ENCODE results near the gene HTRA2.

Gene HTRA2

DNA sequence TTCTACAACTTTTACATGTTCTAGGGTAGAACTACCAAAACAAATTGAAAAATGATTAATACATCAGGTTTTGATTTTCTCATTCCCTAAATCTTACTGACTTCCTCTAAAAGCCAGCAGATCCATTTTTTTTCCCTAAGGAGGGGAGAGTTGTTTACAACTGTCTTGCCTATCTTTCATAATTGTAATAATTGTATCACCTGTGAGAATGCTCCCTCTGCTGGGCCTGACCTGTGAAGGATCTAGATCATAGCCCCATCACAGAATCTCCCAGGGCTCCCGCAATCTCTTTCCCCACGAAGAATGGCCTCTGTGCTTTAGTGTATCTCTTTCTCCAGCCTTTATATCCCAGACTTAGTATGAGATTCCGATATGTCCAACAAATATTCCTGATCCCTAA lies 14.9 kb downstream of the HTRA2 start:
- WGBS, 2 donors (ENCODE audit: extremely low coverage in 2 of 2, insufficient read length in 2 of 2, insufficient replicate concordance in 1 of 2) = no CpG with 5 or more reads among the region's 3 CpGs
- peaks cover 0 to 18% of the 10 kb centered on the region in 2 donors for H3K36me3 ChIP-seq (replicated peaks in 1 of 2; ENCODE audit: control insufficient read depth in 2 of 2, insufficient read depth in 2 of 2, low read length in 2 of 2)

DNA sequence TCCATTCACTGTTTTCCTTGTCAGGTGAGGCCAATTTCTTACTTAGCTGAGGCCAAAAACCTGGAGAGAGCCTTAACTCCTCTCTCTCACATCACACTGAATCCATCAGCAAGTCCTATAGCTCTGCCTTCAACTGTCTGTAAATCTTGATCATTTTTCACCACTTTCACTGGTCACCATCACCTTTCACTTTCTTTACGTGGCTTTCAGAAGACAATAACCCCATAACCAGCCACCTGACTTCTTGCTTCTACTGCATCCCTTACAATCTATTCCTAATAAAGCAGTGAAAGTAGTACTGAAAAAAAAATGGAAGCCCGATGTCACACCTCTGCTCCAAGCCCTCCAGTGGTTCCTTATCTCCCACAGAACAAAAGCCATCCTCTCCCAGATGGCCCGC lies 16.3 kb downstream of the HTRA2 start:
- no peak overlapping the region for H4K8ac ChIP-seq (ENCODE audit: low read depth, low read length)
- H3K14ac ChIP-seq (ENCODE audit: low read length) = no peak overlapping the region
- no CpG with 5 or more reads among the region's 3 CpGs for WGBS, 2 donors (ENCODE audit: extremely low coverage in 2 of 2, insufficient read length in 2 of 2, insufficient replicate concordance in 1 of 2)
- no peak overlapping the region for H4K91ac ChIP-seq (ENCODE audit: low read depth, low read length, poor library complexity)
- DNase-seq (ENCODE audit: low spot score) = no peak
- H3K23ac ChIP-seq (ENCODE audit: low read depth, low read length, poor library complexity) = no peak overlapping the region
- H2BK12ac ChIP-seq (ENCODE audit: low read length) = no peak overlapping the region
- H3K9ac ChIP-seq (ENCODE audit: low read depth, low read length, poor library complexity) = no peak overlapping the region
- peaks cover 4 to 24% of the 10 kb centered on the region in 2 donors for H3K36me3 ChIP-seq (replicated peaks in 1 of 2; ENCODE audit: control insufficient read depth in 2 of 2, insufficient read depth in 2 of 2, low read length in 2 of 2)
- peaks cover 0 to 12% of the 10 kb centered on the region in 2 donors for H3K4me1 ChIP-seq (ENCODE audit: control insufficient read depth in 2 of 2, insufficient read depth in 1 of 2, low read depth in 1 of 2, low read length in 2 of 2)
- H3K27me3 ChIP-seq (ENCODE audit: control insufficient read depth in 3 of 3, insufficient read depth in 3 of 3, low read depth in 1 of 3, low read length in 3 of 3) = peaks cover 0 to 32% (median 0%) of the 10 kb centered on the region in 3 experiments
- H3K27ac ChIP-seq (replicated peaks; ENCODE audit: low read length) = no peak overlapping the region
- no peak overlapping the region for H3K4me3 ChIP-seq (ENCODE audit: low read length in 2 of 2)
- no peak overlapping the region for H2BK120ac ChIP-seq (ENCODE audit: low read depth, low read length)
- no peak overlapping the region for H2BK5ac ChIP-seq (ENCODE audit: low read length)
- no peak overlapping the region for H3K4ac ChIP-seq (ENCODE audit: low read length)
- H2AFZ ChIP-seq (ENCODE audit: low read length) = no peak overlapping the region
- H3K4me2 ChIP-seq (ENCODE audit: insufficient read depth, low read length, poor library complexity, severe bottlenecking) = no peak overlapping the region
- H2BK15ac ChIP-seq (ENCODE audit: low read length) = no peak overlapping the region
- H3K18ac ChIP-seq (ENCODE audit: low read length) = no peak overlapping the region
- no peaks in the 10 kb centered on the region for H3K79me1 ChIP-seq (ENCODE audit: low read depth, low read length)
- no peaks in the 10 kb centered on the region for H3K9me3 ChIP-seq (replicated peaks in 1 of 2; ENCODE audit: control insufficient read depth in 2 of 2, insufficient read depth in 1 of 2, low read depth in 1 of 2, low read length in 2 of 2)
- no peak overlapping the region for H2AK5ac ChIP-seq (ENCODE audit: low read depth, low read length)

More for the DNA sequence above, 14.9 kb downstream of the HTRA2 start:
- Histone ChIP-seq H3K4ac (ENCODE audit: low read length) (no peak overlapping the region), H3K27ac (replicated peaks; ENCODE audit: low read length) (no peak overlapping the region), H2BK120ac (ENCODE audit: low read depth, low read length) (no peak overlapping the region), H3K4me1 (ENCODE audit: control insufficient read depth in 2 of 2, insufficient read depth in 1 of 2, low read depth in 1 of 2, low read length in 2 of 2) (peaks cover 0 to 8% of the 10 kb centered on the region in 2 donors), H4K91ac (ENCODE audit: low read depth, low read length, poor library complexity) (no peak overlapping the region), H2BK15ac (ENCODE audit: low read length) (no peak overlapping the region), H3K14ac (ENCODE audit: low read length) (no peak overlapping the region), H3K4me2 (ENCODE audit: insufficient read depth, low read length, poor library complexity, severe bottlenecking) (no peak overlapping the region), H3K9ac (ENCODE audit: low read depth, low read length, poor library complexity) (no peak overlapping the region), H2BK5ac (ENCODE audit: low read length) (no peak overlapping the region), H2AK5ac (ENCODE audit: low read depth, low read length) (no peak overlapping the region), H3K4me3 (ENCODE audit: low read length in 2 of 2) (no peak overlapping the region), H3K27me3 (ENCODE audit: control insufficient read depth in 3 of 3, insufficient read depth in 3 of 3, low read depth in 1 of 3, low read length in 3 of 3) (peaks cover 0 to 20% (median 0%) of the 10 kb centered on the region in 3 experiments), H3K18ac (ENCODE audit: low read length) (no peak overlapping the region), H4K8ac (ENCODE audit: low read depth, low read length) (no peak overlapping the region), H3K9me3 (replicated peaks in 1 of 2; ENCODE audit: control insufficient read depth in 2 of 2, insufficient read depth in 1 of 2, low read depth in 1 of 2, low read length in 2 of 2) (no peaks in the 10 kb centered on the region), H3K23ac (ENCODE audit: low read depth, low read length, poor library complexity) (no peak overlapping the region), H3K79me1 (ENCODE audit: low read depth, low read length) (no peaks in the 10 kb centered on the region), H2BK12ac (ENCODE audit: low read length) (no peak overlapping the region), H2AFZ (ENCODE audit: low read length) (no peak overlapping the region)
- no peak for DNase-seq (ENCODE audit: low spot score)

DNA sequence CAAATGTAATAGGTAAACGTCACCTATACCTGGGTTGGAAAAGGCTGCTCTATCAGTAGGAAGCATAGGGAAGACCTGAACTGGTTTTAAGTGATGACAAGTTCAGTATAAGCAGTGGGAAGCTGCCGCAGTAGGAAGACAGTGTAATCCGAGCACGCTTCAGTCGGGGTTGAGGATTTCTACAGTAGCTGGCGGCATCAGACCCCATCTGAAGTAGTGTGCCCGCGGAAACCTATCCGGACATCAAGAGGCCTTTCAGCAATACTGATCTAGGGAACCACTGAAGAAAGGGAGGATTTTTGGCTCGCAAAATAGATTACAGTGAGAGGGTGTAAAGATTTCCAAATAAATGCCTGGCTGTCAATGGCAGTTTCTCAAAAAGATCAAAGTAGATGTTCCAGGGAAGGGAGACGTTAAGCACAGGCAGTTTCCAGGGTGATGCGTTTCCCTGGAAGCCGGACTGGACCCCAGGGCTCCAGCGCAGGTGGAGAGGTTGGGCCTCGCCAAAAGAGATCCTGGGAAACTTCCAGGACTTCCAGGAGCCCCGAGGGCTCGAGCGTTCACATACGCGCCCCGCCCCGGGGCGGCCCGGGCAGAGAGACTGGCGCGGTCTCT lies 18.7 kb downstream of the HTRA2 start:
- peaks cover 0 to 41% (median 0%) of the 10 kb centered on the region in 3 experiments for H3K27me3 ChIP-seq (ENCODE audit: control insufficient read depth in 3 of 3, insufficient read depth in 3 of 3, low read depth in 1 of 3, low read length in 3 of 3)
- no peak overlapping the region for H2BK120ac ChIP-seq (ENCODE audit: low read depth, low read length)
- DNase-seq (ENCODE audit: low spot score) = no peak
- H3K14ac ChIP-seq (ENCODE audit: low read length) = no peak overlapping the region
- peaks cover 11 to 33% of the 10 kb centered on the region in 2 donors for H3K36me3 ChIP-seq (replicated peaks in 1 of 2; ENCODE audit: control insufficient read depth in 2 of 2, insufficient read depth in 2 of 2, low read length in 2 of 2)
- H3K27ac ChIP-seq (replicated peaks; ENCODE audit: low read length) = no peak overlapping the region
- H3K79me1 ChIP-seq (ENCODE audit: low read depth, low read length) = peaks cover 4% of the 10 kb centered on the region
- H3K4me1 ChIP-seq (ENCODE audit: control insufficient read depth in 2 of 2, insufficient read depth in 1 of 2, low read depth in 1 of 2, low read length in 2 of 2) = peaks cover 4 to 21% of the 10 kb centered on the region in 2 donors
- H3K4me3 ChIP-seq (ENCODE audit: low read length in 2 of 2) = peak overlapping the region in 1 of 2 donors; percentile 77
- no peak overlapping the region for H2AFZ ChIP-seq (ENCODE audit: low read length)
- no peak overlapping the region for H3K23ac ChIP-seq (ENCODE audit: low read depth, low read length, poor library complexity)
- no peak overlapping the region for H2BK12ac ChIP-seq (ENCODE audit: low read length)
- H3K4me2 ChIP-seq (ENCODE audit: insufficient read depth, low read length, poor library complexity, severe bottlenecking) = peak overlapping the region; percentile 84
- no peak overlapping the region for H3K4ac ChIP-seq (ENCODE audit: low read length)
- H3K9me3 ChIP-seq (replicated peaks in 1 of 2; ENCODE audit: control insufficient read depth in 2 of 2, insufficient read depth in 1 of 2, low read depth in 1 of 2, low read length in 2 of 2) = no peaks in the 10 kb centered on the region
- no peak overlapping the region for H3K9ac ChIP-seq (ENCODE audit: low read depth, low read length, poor library complexity)
- no peak overlapping the region for H2BK15ac ChIP-seq (ENCODE audit: low read length)
- H2AK5ac ChIP-seq (ENCODE audit: low read depth, low read length) = no peak overlapping the region
- no peak overlapping the region for H4K91ac ChIP-seq (ENCODE audit: low read depth, low read length, poor library complexity)
- H3K18ac ChIP-seq (ENCODE audit: low read length) = no peak overlapping the region
- no peak overlapping the region for H4K8ac ChIP-seq (ENCODE audit: low read depth, low read length)
- no peak overlapping the region for H2BK5ac ChIP-seq (ENCODE audit: low read length)
- no CpG with 5 or more reads among the region's 26 CpGs for WGBS, 2 donors (ENCODE audit: extremely low coverage in 2 of 2, insufficient read length in 2 of 2, insufficient replicate concordance in 1 of 2)

DNA sequence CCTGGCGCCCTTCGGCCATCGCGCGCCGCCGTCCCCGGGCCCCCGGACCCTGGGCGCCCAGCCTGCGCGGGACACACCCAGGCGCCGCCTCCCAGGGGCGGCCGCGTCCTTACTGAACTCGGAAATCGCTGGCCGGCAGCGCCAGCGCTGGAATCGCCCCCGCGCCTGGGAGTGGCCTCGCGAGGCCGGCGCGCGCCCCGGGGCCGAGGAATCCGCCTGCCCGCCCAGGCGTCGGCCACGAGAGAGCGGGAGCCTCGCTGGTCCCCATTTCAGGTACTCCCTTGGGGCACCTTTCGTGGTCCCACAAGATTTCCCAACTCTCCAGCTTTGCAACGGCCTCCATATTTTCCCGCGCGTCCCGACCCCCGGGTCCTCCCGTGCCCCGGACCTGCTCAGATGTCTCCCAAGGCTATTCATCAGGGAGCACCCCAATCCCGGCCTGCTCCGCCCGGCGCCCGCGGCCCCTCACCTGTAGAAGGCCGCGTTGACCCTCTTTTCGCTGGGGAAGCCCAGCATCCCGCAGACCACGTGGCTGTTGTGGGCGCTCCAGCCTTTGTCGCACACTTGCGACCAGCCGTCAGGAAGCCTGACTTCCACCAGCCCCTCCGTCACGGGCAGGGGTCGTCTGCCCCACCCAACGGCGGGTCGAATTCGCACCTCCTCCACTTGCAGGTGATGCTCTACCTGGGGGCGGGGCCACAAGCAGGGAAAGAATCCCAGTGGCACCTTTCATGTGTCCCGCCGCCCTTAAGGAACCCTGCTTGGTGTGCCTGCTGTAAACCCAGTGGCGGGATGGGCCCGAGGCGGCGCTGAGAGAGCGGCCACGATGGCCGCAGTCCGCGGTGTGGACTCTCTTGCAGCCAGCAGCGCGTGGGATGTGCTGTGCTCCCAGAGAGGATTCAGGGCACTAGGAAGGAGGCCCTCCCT lies 19.4 kb downstream of the HTRA2 start:
- Histone ChIP-seq H2BK12ac (ENCODE audit: low read length) (peak overlapping the region; percentile 7), H3K36me3 (replicated peaks in 1 of 2; ENCODE audit: control insufficient read depth in 2 of 2, insufficient read depth in 2 of 2, low read length in 2 of 2) (peaks cover 11 to 33% of the 10 kb centered on the region in 2 donors), H3K27ac (replicated peaks; ENCODE audit: low read length) (no peak overlapping the region), H3K9ac (ENCODE audit: low read depth, low read length, poor library complexity) (peak overlapping the region; percentile 74), H2BK15ac (ENCODE audit: low read length) (peak overlapping the region; percentile 44), H3K14ac (ENCODE audit: low read length) (peak overlapping the region; percentile 50), H3K27me3 (ENCODE audit: control insufficient read depth in 3 of 3, insufficient read depth in 3 of 3, low read depth in 1 of 3, low read length in 3 of 3) (peaks cover 0 to 41% (median 0%) of the 10 kb centered on the region in 3 experiments), H4K91ac (ENCODE audit: low read depth, low read length, poor library complexity) (peak overlapping the region; percentile 57), H2AFZ (ENCODE audit: low read length) (no peak overlapping the region), H3K18ac (ENCODE audit: low read length) (peak overlapping the region; percentile 88), H3K4me3 (ENCODE audit: low read length in 2 of 2) (peak overlapping the region in 1 of 2 donors; percentile 77), H3K9me3 (replicated peaks in 1 of 2; ENCODE audit: control insufficient read depth in 2 of 2, insufficient read depth in 1 of 2, low read depth in 1 of 2, low read length in 2 of 2) (no peaks in the 10 kb centered on the region), H3K4ac (ENCODE audit: low read length) (peak overlapping the region; percentile 26), H3K4me1 (ENCODE audit: control insufficient read depth in 2 of 2, insufficient read depth in 1 of 2, low read depth in 1 of 2, low read length in 2 of 2) (peaks cover 4 to 21% of the 10 kb centered on the region in 2 donors), H2BK5ac (ENCODE audit: low read length) (no peak overlapping the region), H3K79me1 (ENCODE audit: low read depth, low read length) (peaks cover 4% of the 10 kb centered on the region), H3K23ac (ENCODE audit: low read depth, low read length, poor library complexity) (peak overlapping the region; percentile 6), H3K4me2 (ENCODE audit: insufficient read depth, low read length, poor library complexity, severe bottlenecking) (peak overlapping the region; percentile 84), H2BK120ac (ENCODE audit: low read depth, low read length) (no peak overlapping the region), H2AK5ac (ENCODE audit: low read depth, low read length) (no peak overlapping the region), H4K8ac (ENCODE audit: low read depth, low read length) (no peak overlapping the region)
- DNase-seq (ENCODE audit: low spot score) = peak; percentile 49
- WGBS, 2 donors (ENCODE audit: extremely low coverage in 2 of 2, insufficient read length in 2 of 2, insufficient replicate concordance in 1 of 2) = no CpG with 5 or more reads among the region's 85 CpGs

Data from neuronal stem cell (in vitro differentiated cells).